GM18873 (cell line): ENCODE results near the gene C3orf38.
A peak's percentile ranks its signal among the peaks of the same experiment; 100 is the strongest.
"Not testable (repeated sequence)": the region's sequence is repeated elsewhere in the genome, so short reads cannot be mapped to it uniquely, and the experiment has no call there.

ENCODE experiments used
- ATAC-seq: cut with Tn5 transposase; IDR thresholded peaks from one replicate; pipeline ENCODE4 v1.9.1; 2021; ENCODE audit warnings: mild to moderate bottlenecking, moderate library complexity, moderate number of reproducible peaks; ENCODE audit not compliant: unreplicated experiment, low FRiP score

The C3orf38 gene

GRCh38 chr3:88151358-88151757 is 1.6 kb downstream of the C3orf38 start:
- ATAC-seq: no peak

- ATAC-seq: no peak
Measured at GRCh38 chr3:88152841-88153240, 3.1 kb downstream of the C3orf38 start.

GRCh38 chr3:88166419-88166971 is 16.7 kb downstream of the C3orf38 start:
- no peak for ATAC-seq

- ATAC-seq: no peak
Measured at GRCh38 chr3:88167173-88167572, 17.4 kb downstream of the C3orf38 start.

GRCh38 chr3:88167704-88168103 is 17.9 kb downstream of the C3orf38 start:
- no peak for ATAC-seq

- no peak for ATAC-seq
Measured at GRCh38 chr3:88168171-88168570, 18.4 kb downstream of the C3orf38 start.

- ATAC-seq: peak; percentile 77
Measured at GRCh38 chr3:88180398-88180999, 30.7 kb downstream of the C3orf38 start.

- not testable (repeated sequence) for ATAC-seq
Measured at GRCh38 chr3:88182165-88182918, 32.6 kb downstream of the C3orf38 start.

- no peak for ATAC-seq
Measured at GRCh38 chr3:88188436-88188835, 38.7 kb downstream of the C3orf38 start.

- ATAC-seq: peak; percentile 97
Measured at GRCh38 chr3:88189361-88189810, 39.6 kb downstream of the C3orf38 start.

- no peak for ATAC-seq
Measured at GRCh38 chr3:88191872-88192409, 42.2 kb downstream of the C3orf38 start.

- no peak for ATAC-seq
Measured at GRCh38 chr3:88192631-88193030, 42.9 kb downstream of the C3orf38 start.

GRCh38 chr3:88195951-88196434 is 46.2 kb downstream of the C3orf38 start:
- ATAC-seq: no peak

- no peak for ATAC-seq
Measured at GRCh38 chr3:88198121-88198520, 48.4 kb downstream of the C3orf38 start.

- ATAC-seq: peak; percentile 94
Measured at GRCh38 chr3:88203642-88204055, 53.9 kb downstream of the C3orf38 start.
